Stimulated activated CD4-positive, alpha-beta T cell treated with anti-CD3 and anti-CD28 coated beads, TNF-alpha, amount 100 ng/mL, for 24 hours (primary cell): ENCODE data around the gene SCAMP4.
"Not testable (repeated sequence)": the region's sequence is repeated elsewhere in the genome, so short reads cannot be mapped to it uniquely, and the experiment has no call there.

Experiments
- DNase-seq, 3 experiments: peaks; one replicate each; pipeline ENCODE4 v3.0.0-alpha.2; 2020; ENCODE audit warnings: low read depth in 3 of 3

Gene SCAMP4

DNA sequence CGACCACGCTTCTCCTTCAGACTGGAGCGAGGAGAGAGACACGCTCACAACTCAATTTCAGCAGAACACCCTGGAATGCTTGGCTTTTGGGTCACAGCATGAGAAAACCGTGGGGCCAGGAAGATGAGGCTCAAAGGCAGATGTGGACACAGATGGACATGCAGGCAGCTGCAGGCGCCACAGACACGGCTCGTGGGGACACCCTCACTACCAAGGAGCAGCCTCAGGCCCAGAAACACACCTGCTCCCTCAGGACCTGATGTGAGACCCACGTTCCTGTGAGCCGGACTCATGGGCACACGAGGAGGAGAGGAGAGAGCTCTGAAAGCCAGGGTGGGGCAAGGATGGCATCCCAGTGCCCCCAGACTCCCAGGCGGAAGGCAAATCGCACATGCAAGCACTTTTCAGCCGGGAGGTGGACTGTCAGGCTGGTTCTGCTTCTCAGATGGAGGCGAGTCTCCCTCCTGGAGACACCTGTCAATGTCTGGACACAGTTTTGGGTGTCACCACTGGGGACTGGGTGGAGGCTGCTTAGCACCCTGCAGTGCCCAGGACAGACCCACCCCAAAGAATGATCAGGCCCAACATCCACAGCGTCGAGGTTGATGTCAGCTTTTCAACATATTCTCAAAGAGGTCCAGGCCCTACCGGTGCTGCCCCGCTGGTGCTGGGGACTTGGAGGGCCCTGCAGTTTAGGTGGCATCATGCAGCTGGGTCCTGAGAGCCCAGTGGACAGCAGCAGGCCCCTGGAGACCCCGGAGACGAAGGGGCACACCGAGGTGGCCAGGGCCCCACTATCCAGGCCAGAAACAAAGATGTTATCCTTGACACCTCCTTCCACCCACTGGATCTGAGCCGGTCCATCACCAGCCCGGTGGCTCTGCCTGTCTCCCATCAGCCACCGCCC is 22.2 kb upstream of the SCAMP4 start:
- no peak for DNase-seq

DNA sequence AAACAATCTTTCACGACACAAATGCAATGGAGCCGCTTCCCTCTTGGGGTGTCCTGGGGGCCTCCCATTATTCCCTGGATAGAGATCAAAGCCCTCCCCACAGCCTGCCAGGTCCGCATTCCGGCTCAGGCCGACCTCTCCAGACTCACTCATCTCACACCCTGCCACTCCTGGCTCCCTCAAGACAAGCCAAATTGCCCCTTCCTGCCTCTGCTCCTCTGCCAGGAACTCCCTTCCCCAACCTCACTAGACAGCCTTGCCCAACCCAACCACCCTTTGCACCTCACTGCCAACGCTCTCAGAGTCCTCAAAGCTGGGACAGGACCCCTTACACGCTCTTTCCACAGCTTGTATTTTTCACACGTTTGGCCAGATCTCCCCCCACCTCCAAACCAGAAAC is 21.4 kb upstream of the SCAMP4 start:
- DNase-seq: no peak

DNA sequence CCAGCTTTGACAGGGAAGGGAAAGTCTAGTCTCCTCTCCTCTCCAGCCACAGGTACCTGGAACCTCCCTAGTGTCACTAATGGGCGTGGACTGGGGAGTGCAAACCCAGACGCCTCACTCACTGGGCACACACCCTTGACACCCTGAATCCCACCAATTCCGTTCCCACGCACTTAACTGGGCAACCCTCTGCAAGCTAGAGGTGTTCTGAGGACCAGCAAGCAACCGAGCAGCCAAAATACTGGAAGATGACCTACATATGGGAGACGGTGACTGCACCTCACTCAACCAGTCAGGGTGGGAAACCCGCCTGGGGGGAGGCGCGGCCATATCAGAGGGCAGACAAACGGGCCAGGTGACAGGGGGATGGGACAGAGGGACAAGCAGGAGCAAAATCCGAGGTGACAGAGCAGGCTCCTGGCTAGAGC is 20.9 kb upstream of the SCAMP4 start:
- no peak for DNase-seq

DNA sequence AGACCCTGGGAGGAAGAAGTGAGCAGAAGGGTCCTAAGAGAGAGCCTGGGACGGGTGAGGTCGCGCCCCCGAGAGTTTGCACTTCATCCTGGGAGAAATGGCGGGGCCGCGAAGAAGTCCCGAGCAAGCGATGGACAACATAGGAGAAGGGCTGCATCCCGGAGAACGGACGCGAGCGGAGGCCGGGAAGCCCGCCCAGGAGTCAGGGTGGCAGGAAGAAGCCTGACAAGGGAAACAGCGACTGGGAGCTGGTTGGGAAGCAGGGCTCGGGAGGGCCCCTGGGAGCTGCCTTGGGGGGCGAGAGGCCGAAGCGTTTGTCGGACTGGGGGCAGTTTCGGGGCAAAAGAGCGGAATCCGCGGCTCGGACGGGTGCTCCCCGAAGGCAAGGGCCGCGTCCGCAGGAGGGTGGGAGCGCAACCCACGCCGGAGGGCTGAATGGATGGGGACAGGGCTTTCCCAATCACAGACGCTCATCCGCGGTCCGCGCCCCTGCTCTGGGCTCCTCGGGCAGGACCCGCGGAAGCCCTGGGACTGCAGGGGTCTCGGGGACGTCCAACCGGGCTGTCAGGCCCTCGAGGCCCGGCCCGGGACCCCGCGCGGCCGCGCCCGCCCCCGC is 20.4 kb upstream of the SCAMP4 start:
- DNase-seq: no peak

DNA sequence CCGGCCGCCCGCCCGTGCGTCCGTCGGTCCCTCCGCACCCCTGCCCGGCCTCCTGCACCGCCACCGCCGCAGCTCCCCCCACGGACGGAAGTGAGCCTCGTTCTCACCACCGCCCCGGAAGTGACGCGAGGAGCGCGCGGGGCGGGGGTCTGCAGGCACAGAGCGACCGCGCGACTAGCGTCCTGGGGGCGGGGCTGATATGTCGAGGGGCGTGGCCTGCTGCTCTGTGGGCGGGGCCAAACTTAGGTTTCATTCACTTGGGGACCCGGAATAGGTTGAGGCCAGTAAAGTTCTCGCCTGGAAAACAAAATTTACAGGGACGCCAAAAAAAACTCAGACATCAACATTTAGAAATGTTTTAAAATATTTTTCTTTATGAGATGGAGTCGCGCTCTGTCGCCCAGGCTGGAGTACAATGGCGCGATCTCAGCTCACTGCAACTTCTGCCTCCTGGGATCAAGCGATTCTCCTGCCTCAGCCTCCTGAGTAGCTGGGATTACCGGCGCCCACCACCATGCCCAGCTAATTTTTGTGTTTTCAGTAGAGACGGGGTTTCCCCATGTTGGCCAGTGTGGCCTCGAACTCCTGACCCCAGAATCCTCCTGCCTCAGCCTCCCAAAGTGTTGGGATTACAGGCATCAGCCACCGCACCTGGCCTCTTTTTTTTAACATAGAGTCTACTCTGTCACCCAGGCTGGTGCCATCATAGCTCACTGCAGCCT is 19.6 kb upstream of the SCAMP4 start, which contains the start of gene ABHD17A:
Gene ABHD17A, minus strand, starts transcription at position 99 of the 722 bp plus-strand sequence. CDS start 3,930 bp downstream, outside the sequence.
- DNase-seq: peak; percentile 92 to 95 (median 94)

DNA sequence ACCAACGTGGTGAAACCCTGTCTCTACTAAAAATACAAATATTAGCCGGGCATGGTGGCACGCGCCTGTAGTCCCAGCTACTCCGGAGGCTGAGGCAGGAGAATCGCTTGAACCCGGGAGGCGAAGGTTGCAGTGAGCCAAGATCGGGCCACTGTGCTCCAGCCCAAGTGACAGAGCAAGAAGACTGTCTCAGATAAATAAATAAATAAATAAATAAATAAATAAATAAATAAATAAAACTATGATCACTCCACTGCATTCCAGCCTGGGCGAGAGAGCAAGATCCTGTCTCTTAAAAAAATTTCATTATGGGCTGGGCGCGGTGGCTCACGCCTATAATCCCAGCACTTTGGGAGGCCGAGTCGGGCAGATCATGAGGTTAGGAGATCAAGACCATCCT is 18.8 kb upstream of the SCAMP4 start:
- not testable (repeated sequence) for DNase-seq

DNA sequence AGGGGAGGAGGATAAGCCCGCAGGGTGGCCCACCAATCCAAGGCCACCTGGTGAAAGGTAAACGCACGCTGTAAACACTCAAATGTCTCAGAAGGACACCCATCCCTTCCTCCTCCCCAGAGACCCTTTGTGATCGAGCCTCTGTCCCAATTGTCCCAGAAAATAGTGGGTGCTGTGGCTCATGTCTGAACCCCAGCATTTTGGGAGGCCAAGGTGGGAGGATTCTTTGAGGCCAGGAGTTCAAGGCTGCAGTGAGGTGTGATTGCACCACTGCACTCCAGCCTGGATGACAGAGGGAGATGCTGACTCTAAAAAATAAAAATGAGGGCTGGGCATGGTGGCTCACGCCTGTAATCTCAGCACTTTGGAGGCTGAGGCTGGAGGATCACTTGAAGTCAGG is 16.8 kb upstream of the SCAMP4 start:
- no peak for DNase-seq

DNA sequence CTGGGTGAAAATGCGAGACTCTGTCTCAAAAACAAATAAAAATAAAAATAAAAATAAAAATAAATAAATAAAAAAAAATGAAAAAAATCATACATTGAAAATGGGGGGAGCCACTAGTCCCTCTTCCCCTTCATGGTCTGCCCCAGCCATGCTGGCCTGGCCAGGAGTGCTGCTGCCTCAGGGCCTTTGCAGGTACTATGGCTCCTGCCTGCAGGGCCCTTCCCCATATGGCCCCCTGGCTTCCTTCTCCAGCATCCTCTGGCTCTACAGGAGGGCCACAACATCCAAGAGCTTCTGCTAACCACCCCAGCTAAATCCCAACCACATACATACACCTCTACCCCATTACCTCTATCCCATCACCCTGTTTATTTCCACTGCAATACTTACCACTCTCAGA is 15.3 kb upstream of the SCAMP4 start:
- DNase-seq: no peak

DNA sequence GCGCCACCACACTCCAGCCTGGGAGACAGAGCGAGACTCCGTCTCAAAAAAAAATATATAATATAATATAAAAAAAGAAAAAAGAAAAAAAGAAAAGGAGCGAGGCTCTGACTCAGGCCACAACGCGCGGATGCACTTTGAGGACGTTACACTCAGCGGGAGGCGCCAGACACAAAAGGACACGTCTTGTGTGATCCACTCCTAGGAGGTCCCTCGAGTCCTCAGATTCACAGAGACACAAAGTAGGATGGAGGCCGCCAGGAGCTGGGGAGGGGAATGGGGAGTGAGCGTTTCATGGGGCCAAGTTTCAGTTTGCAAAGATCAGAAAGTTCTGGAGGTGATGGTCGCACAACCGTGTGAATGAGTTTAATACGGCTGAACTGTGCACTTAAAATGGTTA is 11.4 kb upstream of the SCAMP4 start:
- no peak for DNase-seq

DNA sequence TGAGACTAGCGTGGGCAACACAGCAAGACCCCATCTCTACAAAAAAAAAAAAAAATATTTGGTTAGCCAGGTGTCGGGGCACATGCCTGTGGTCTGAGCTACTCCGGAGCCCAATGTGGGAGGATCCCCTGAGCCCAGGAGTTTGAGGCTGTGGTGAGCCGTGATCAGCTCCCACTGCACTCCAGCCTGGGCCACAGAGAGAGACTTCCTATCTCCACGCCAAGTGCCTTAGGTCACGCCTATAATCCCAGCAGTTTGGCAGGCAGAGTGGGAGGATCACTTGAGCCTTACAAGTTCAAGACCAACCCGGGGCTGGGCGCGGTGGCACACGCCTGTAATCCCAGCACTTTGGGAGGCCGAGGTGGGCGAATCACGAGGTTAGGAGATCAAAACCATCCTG is 8.7 kb upstream of the SCAMP4 start:
- no peak for DNase-seq

DNA sequence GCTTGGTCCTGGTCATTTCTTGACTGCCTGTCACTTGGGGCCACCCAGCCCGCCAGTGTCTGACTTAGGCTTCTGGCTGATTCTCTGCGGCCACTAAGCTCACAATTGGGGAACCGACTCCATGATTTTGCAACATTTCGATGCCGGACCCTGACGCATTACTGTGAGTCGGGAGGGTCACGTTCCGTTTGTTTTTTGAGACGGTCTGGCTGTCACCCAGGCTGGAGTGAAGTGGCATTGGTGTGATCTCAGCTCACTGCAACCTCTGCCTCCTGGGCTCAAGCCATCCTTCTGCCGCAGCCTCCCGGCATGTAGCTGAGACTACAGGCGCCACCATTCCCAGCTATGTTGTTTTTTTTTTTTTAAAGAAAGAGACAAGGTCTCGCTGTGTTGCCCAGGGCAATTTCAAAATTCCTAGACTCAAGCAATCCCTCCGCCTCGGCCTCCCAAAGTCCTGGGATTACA is 3.2 kb upstream of the SCAMP4 start:
- no peak for DNase-seq

DNA sequence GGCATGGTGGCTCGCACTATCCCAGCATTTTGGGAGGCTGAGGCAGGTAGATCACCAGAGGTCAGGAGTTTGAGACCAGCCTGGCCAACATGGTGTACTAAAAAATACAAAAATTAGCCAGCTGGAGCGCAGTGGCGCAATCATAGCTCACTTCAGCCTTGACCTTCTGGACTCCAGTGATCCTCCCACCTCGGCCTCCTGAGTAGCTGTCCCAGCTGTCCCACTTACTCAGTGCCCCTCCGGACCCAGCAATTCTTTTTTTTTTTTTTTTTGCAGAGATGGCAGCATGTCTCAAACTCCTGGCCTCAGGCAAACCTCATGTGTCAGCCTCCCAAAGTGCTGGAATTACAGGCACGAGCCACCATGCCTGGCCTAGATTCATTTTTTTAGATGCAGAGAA is 2.3 kb upstream of the SCAMP4 start:
- no peak for DNase-seq

DNA sequence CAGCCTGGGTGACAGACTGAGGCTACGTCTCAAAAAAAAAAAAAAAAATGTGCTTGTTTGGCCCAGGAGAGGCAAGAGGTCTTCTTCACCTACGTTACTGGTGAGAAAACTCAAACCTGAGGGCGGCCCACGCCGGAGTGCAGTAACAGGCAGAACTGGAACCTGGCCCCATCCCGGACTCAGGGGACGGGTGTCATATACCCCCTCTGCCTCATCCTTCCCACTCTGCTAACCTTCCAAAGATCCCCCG is 414 bp upstream of the SCAMP4 start:
- no peak for DNase-seq

DNA sequence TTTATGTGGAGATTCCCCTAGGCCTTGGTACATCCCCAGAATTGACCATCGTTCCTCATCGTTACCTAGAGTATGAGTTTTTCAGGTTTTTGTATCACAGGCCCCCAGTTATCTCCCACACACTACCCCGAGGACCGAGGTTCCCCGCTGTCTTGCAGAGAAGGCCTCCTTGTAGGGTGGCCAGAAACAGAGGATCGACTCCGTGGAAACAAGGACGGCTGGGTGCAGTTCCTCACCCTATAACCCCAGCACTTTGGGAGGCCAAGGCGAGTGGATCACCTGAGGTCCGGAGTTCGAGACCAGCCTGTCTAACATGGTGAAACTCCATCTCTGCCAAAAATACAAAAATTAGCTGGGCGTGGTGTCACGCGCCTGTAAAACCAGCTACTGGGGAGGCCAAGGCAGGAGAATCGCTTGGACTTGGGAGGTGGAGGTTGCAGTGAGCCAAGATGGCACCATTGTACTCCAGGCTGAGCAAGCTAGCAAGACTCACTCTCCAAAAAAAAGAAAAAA is 720 bp downstream of the SCAMP4 start:
- no peak for DNase-seq

DNA sequence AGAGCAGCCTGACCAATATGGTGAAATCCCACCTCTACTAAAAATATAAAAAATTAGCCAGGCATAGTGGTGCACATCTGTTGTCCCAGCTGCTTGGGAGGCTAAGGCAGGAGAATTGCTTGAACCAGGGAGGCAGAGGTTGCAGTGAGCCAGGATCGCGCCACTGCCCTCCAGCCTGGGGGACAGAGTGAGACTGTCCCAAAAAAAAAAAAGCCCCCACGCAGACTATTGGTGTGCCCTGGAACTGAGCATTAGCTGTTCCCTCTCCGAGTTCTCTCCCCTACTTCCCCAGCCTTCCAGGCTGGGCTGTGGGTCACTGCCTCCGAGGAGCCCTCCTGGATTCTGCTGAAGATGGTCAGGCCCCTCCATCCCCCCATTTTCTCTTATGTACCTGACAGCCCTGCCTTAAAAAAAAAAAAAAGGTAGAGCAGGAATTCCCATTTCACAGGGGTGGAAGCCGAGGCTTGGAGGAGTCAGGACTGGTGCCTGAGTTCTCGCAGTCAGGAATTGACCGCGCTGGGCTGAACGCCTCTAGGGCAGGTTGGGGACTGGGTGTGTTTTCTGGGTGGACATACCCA is 1.9 kb downstream of the SCAMP4 start:
- no peak for DNase-seq

DNA sequence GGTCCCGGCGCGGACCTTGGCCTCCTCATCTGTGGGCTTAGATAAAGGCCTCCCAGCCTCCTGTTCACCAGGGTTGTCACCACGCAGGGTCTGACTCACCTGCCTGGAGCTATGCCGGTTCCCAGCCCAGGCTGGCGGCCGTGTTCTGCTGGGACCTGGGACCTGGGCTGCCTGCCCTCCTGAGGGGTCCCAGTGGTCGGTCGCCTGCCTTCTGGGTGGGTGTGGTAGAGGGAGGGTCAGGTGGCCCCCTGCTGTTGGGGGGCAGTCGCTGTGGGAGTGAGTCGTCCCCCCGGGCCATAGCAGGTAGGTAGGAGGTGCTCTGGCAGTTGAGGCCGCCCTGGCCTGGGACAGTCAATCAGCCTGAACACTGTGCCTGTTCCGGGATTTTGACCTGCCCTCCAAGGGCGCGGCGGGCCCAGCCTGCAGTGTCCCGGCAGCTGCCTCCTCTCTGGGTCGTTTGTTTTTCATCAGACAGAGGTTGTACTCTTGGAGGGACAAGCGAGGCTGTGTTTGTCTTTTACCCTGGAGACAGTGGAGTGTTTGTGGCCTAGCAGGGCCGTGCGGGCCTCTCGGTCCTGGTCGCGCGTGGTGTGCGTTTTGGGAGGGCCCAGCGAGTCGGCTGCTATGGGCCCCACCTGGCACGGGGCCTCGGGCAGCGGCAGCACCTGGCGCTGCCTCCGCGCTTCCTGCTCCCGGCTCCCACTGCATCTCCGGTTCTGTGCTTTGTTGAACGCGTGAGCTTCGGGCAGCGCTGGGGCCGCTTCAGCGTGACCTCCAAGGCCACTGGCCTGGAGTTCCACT is 2.6 kb downstream of the SCAMP4 start:
- no peak for DNase-seq

DNA sequence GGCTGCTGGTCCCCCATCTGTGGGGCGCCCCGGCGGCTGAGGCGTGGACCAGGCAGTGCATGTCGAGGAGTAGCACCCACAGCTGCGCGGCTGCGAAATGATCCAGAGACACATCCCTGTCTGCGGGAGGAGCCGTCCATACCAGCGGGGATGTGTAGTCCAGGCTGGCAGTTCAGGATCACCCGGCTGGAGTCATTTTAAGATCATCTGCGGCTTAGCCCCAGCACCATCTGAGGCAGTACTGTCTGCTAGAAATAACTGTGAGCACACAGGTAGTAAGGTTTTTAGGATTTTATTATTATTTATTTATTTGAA is 3.1 kb downstream of the SCAMP4 start:
- DNase-seq: no peak

DNA sequence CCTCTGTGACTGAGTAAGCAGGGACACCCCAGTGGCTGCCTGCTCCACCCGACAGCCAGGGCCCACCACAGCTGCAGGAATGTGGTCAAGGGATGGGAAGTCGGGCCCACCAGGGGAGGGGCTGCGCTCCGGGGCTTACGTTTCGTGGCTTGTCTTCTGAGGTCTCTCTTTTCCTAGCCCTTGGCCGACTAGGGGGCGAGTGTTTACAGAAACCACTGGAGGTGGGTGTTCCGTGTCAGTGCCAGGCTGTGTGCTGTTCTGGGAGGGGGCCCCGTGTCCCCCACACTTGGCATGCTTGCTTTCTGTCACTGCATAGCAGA is 4.5 kb downstream of the SCAMP4 start:
- DNase-seq: no peak

DNA sequence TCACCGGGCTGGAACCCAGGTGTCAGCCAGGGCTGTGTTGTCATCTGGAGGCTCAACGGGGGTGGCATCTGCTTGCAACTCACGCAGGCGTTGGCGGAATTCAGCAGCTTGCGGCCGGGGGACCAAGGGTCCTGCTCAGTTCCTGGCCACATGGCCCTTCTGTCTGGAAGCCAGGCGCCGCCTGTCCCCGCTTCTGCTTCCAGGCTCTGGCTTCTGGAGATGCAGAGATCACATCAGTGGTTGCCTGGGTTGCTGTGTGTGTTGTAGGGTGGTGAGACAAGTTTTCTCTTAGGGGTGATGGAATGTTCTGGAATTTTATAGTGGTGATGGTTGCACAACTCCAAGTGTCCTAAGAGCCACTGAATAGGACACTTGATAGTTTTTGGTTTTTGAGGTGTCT is 5.0 kb downstream of the SCAMP4 start:
- no peak for DNase-seq

DNA sequence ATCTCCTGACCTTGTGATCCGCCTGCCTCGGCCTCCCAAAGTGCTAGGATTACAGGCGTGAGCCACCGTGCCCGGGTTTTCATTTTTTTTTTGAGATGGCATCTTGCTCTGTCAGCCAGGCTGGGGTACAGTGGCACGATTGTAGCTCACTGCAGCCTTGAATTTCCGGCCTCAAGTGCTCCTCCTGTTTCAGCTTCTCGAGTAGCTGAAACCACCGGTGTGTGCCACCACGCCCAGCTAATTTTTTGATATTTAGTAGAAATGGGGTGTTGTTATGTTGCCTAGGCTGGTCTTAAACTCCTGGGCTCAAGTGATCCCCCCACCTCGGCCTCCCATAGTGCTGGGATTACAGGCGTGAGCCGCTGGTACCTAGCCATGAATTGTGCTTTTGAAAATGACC is 5.9 kb downstream of the SCAMP4 start:
- no peak for DNase-seq

DNA sequence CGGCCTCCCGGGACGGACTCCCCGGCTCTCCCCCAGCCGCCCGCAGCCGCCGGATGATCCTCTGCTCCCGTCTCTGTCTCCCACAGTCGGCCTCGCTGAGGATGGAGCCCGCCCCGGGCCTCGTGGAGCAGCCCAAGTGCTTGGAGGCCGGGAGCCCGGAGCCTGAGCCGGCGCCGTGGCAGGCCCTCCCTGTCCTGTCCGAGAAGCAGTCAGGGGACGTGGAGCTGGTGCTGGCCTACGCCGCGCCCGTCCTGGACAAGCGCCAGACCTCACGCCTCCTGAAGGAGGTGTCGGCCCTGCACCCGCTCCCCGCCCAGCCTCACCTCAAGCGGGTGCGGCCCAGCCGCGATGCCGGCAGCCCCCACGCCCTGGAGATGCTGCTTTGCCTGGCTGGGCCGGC is 6.8 kb downstream of the SCAMP4 start:
- no peak for DNase-seq
